GM12878 (cell line): ENCODE measurements around the gene SBF2. TPM values are rescaled to one million over a fixed set of nuclear protein-coding genes. Genes with fewer than 3 reads are reported as not detected.

Source experiments
- ATAC-seq: fragments of 200-7000 bp; cut with Tn5 transposase; 3 replicates; pipeline ENCODE4 v1.9.1; 2020; ENCODE audit warnings: mild to moderate bottlenecking, moderate library complexity
- BruUV-seq: library from RNA; stranded (reverse); fragments of 400-500 nt; replicated peaks from 2 replicates; lab custom pipeline; 2021; lab: Mats Ljungman, UMichigan
- CTCF ChIA-PET: fragments of 300-600 bp; sonication (Branson Sonifier 250); formaldehyde crosslinking; extraction: SDS; loops from one replicate; lab custom pipeline; 2021; ENCODE audit warnings: inconsistent platforms; lab: Yijun Ruan, JAX
- POLR2A ChIA-PET: fragments of 350-600 bp; formaldehyde crosslinking; extraction: SDS; loops from one replicate; lab custom pipeline; 2021; ENCODE audit warnings: inconsistent platforms; lab: Charles Lee
- RAD21 ChIA-PET: fragments of 300-600 bp; sonication (Branson Sonifier 250); formaldehyde crosslinking; loops from one replicate; lab custom pipeline; 2023; ENCODE audit warnings: antibody characterized with exemption; ENCODE audit not compliant: unreplicated experiment; lab: Charles Lee
- SMC1A ChIA-PET: fragments of 300-600 bp; sonication (Branson Sonifier 250); formaldehyde crosslinking; loops from one replicate; lab custom pipeline; 2023; ENCODE audit not compliant: unreplicated experiment, uncharacterized antibody; lab: Charles Lee
- DNase-seq: peaks from one replicate; pipeline ENCODE4 v3.0.0-alpha.2; 2011; ENCODE audit warnings: low read depth, low spot score
- FAIRE-seq: peaks from 3 replicates; lab custom pipeline; 2011; peaks lifted over from hg19 to GRCh38; lab: Jason Lieb, UNC
- H2AFZ ChIP-seq: 2 replicates; pipeline ENCODE4 v1.6.0; 2011; ENCODE audit warnings: low read depth, low read length, control low read depth; ENCODE audit not compliant: control insufficient read depth
- H3K27ac ChIP-seq: 2 replicates; pipeline ENCODE4 v1.5.1; 2011; ENCODE audit warnings: control low read depth; ENCODE audit not compliant: control insufficient read depth, insufficient read depth
- H3K27me3 ChIP-seq, 2 experiments: replicated peaks in 1 of 2; 2 replicates each; pipeline versions ENCODE4 v1.6.0 to v1.6.1; 2011; ENCODE audit warnings: low read length in 1 of 2; ENCODE audit not compliant: control insufficient read depth in 2 of 2, insufficient read depth in 2 of 2
- H3K36me3 ChIP-seq, 2 experiments: 2 replicates each; pipeline ENCODE4 v1.5.1; 2011; ENCODE audit warnings: low read length in 1 of 2; ENCODE audit not compliant: control insufficient read depth in 2 of 2, insufficient read depth in 2 of 2
- H3K4me1 ChIP-seq: 2 replicates; pipeline ENCODE4 v1.6.1; 2011; ENCODE audit warnings: mild to moderate bottlenecking, low read length, moderate library complexity, mixed read lengths; ENCODE audit not compliant: control insufficient read depth, insufficient read depth
- H3K4me2 ChIP-seq: 2 replicates; pipeline ENCODE4 v1.6.0; 2011; ENCODE audit warnings: control low read depth; ENCODE audit not compliant: control insufficient read depth, insufficient read depth
- H3K4me3 ChIP-seq: fragments of 200-600 bp; sonication (generic); 2 replicates; pipeline ENCODE4 v1.5.1; 2016
- H3K79me2 ChIP-seq: 2 replicates; pipeline ENCODE4 v1.6.0; 2011; ENCODE audit warnings: low read length; ENCODE audit not compliant: control insufficient read depth, insufficient read depth
- H3K9ac ChIP-seq: 2 replicates; pipeline ENCODE4 v1.8.0; 2011; ENCODE audit warnings: low read length, control low read depth, mixed read lengths; ENCODE audit not compliant: control insufficient read depth, insufficient read depth
- H3K9me3 ChIP-seq: replicated peaks from 3 replicates; pipeline ENCODE4 v1.5.1; 2011; ENCODE audit warnings: mild to moderate bottlenecking, low read length; ENCODE audit not compliant: control insufficient read depth, insufficient read depth
- H4K20me1 ChIP-seq: 2 replicates; pipeline ENCODE4 v1.6.0; 2011; ENCODE audit not compliant: control insufficient read depth, insufficient read depth
- HSF1 ChIP-seq: fragments of 150-350 bp; IDR thresholded peaks from 2 replicates; pipeline ENCODE4 v1.6.1; 2014; ENCODE audit warnings: mild to moderate bottlenecking, low read depth, low read length
- JUNB ChIP-seq: IDR thresholded peaks from 2 replicates; pipeline ENCODE4 v1.6.1; 2016; ENCODE audit warnings: antibody characterized with exemption, mild to moderate bottlenecking
- POU2F2 ChIP-seq: IDR thresholded peaks from 3 replicates; pipeline ENCODE4 v1.6.1; 2011; ENCODE audit warnings: low read depth, mild to moderate bottlenecking, low read length, borderline replicate concordance
- WGBS: methylation state at CpG from one replicate; pipeline ENCODE4 v1.1.6; 2016; ENCODE audit warnings: low lambda C conversion rate; ENCODE audit not compliant: insufficient replicate concordance, insufficient coverage; ENCODE audit errors: missing lambda C conversion rate; 5-methylcytosine and 5-hydroxymethylcytosine counted together
- in situ Hi-C: fragments of 300-500 bp; cut with MboI; formaldehyde crosslinking; loops from 9 replicates; pipeline ENCODE4 v1.14.3; 2018; ENCODE audit warnings: mixed read lengths
- intact Hi-C: fragments of 100-400 bp; cut with micrococcal nuclease; formaldehyde crosslinking; loops from one replicate; pipeline ENCODE4 v1.14.2; 2022; ENCODE audit not compliant: unreplicated experiment
- polyA plus RNA-seq, 11 experiments: library from polyadenylated mRNA; depleted of rRNA in 4 of 11; unstranded in 6 of 11; stranded (reverse) in 5 of 11; fragments of >200 nt; fragmentation: Nextera tagmentation in 4 of 11; fragmentation: Illumina TruSeq in 1 of 11; extraction: Ambion mirVana in 4 of 11; extraction: Trizol in 1 of 11; gene quantifications; 1 replicate in 1 of 11; 2 replicates in 10 of 11; pipeline versions ENCODE4 v1.2.1 to v1.2.3, GENCODE V29; 2011 to 2016; ENCODE audit warnings: inconsistent platforms in 2 of 11, missing spikeins in 2 of 11, low read depth in 1 of 11
- total RNA-seq, 4 experiments: library from RNA; depleted of rRNA in 3 of 4; stranded (reverse); fragments of >200 nt in 3 of 4; fragmentation: Illumina TruSeq in 1 of 4; extraction: Trizol in 1 of 4; gene quantifications; 2 replicates each; pipeline versions ENCODE4 v1.2.1 to v1.2.3, GENCODE V29; 2013 to 2021

The SBF2 gene
- total and polyA plus RNA-seq, 10 of the 15 experiments (the other 5 are each of a cell fraction or from before 2014, with no cell fraction given), result 0.24 to 2.3 (median 1.1) TPM

GRCh38 chr11:9905960-9906791, 387.8 kb downstream of the SBF2 start:
- ChIA-PET SMC1A (no interaction called here), RAD21 (no interaction called here), POLR2A (no interaction called here), CTCF (no interaction called here)
- no peak overlapping the region for H3K9ac ChIP-seq
- TF ChIP-seq HSF1, result no peak
- no peak overlapping the region for H3K4me3 ChIP-seq
- H3K79me2 ChIP-seq, result no peaks in the 10 kb centered on the region
- H3K4me1 ChIP-seq, result no peaks in the 10 kb centered on the region
- ATAC-seq, result no peak
- in situ Hi-C loops (no loop called here), intact Hi-C loops (no loop called here)
- H3K27me3 ChIP-seq, result no peaks in the 10 kb centered on the region
- H3K9me3 ChIP-seq, result no peaks in the 10 kb centered on the region
- BruUV-seq, result no TSS peak
- no peak overlapping the region for H3K4me2 ChIP-seq
- DNase-seq, result no peak
- H3K36me3 ChIP-seq, result no peaks in the 10 kb centered on the region
- H4K20me1 ChIP-seq, result no peaks in the 10 kb centered on the region
- no peak overlapping the region for H3K27ac ChIP-seq
- FAIRE-seq, result no peak
- H2AFZ ChIP-seq, result no peak overlapping the region
- WGBS, result 57% methylated on average over 3 of the region's 3 CpGs

- in situ Hi-C loops, result no loop called here
- no peaks in the 10 kb centered on the region for H4K20me1 ChIP-seq
- ATAC-seq (no peak), FAIRE-seq (no peak)
- H3K36me3 ChIP-seq, result no peaks in the 10 kb centered on the region
- ChIA-PET SMC1A (no interaction called here), CTCF (no interaction called here)
- no peak overlapping the region for H3K9ac ChIP-seq
- no peaks in the 10 kb centered on the region for H3K27me3 ChIP-seq
- H3K4me2 ChIP-seq, result no peak overlapping the region
- no peaks in the 10 kb centered on the region for H3K79me2 ChIP-seq
- H3K4me3 ChIP-seq, result no peak overlapping the region
- H3K9me3 ChIP-seq, result no peaks in the 10 kb centered on the region
- no peak for TF ChIP-seq JUNB
- no peak for TF ChIP-seq POU2F2
- TF ChIP-seq, all 136 proteins: peak for 0
- intact Hi-C loops, result no loop called here
- ChIA-PET POLR2A (no interaction called here), RAD21 (no interaction called here)
- Histone ChIP-seq H3K27ac (no peak overlapping the region), H2AFZ (no peak overlapping the region), H3K4me1 (no peaks in the 10 kb centered on the region)
- no peak for DNase-seq
- 0% methylated on average over 1 of the region's 1 CpG for WGBS
- BruUV-seq, result no TSS peak
Observed at GRCh38 chr11:9905501-9905951, 388.5 kb downstream of the SBF2 start.
